Transverse colon (tissue), 4 donors: ENCODE data around the gene DPH6. TPM values are rescaled to one million over a fixed set of nuclear protein-coding genes. Genes with fewer than 3 reads are reported as not detected.

ENCODE experiments used
- DNase-seq: peaks from one replicate; pipeline ENCODE4 v3.0.0-alpha.2; 2019
- H3K27ac ChIP-seq, 4 donors: fragments of 200-600 bp; sonication (generic); 2 replicates each; pipeline ENCODE4 v1.5.1; 2016 to 2018; ENCODE audit warnings: inconsistent platforms in 4 of 4
- H3K27me3 ChIP-seq: fragments of 200-600 bp; sonication (generic); 2 replicates; pipeline ENCODE4 v1.5.1; 2017; ENCODE audit warnings: inconsistent platforms
- H3K36me3 ChIP-seq, 4 donors: fragments of 200-600 bp; sonication (generic); 2 replicates each; pipeline ENCODE4 v1.5.1; 2017 to 2019; ENCODE audit warnings: inconsistent platforms in 4 of 4
- H3K4me1 ChIP-seq, 4 donors: fragments of 200-600 bp; sonication (generic); 2 replicates each; pipeline ENCODE4 v1.5.1; 2017 to 2020; ENCODE audit warnings: inconsistent platforms in 4 of 4
- H3K4me3 ChIP-seq, 4 donors: fragments of 200-600 bp; sonication (generic); 1 replicate in 1 of 4; 2 replicates in 3 of 4; pipeline versions ENCODE4 v1.5.1 to v1.6.1; 2017 to 2019; ENCODE audit warnings: inconsistent platforms in 4 of 4
- H3K9me3 ChIP-seq, 2 donors: fragments of 200-600 bp; sonication (generic); 2 replicates each; pipeline ENCODE4 v1.5.1; 2017 to 2019; ENCODE audit warnings: inconsistent platforms in 2 of 2
- CTCF ChIP-seq, 5 experiments: fragments of 200-600 bp in 3 of 5; fragments of 450-650 bp in 2 of 5; sonication (generic) in 3 of 5; IDR thresholded peaks; 1 replicate in 2 of 5; 2 replicates in 3 of 5; pipeline ENCODE4 v1.5.1; 2016 to 2017; ENCODE audit warnings: antibody characterized with exemption in 5 of 5, inconsistent platforms in 3 of 5, mild to moderate bottlenecking in 2 of 5, moderate library complexity in 1 of 5
- EP300 ChIP-seq: sonication (generic); formaldehyde crosslinking; IDR thresholded peaks from one replicate; pipeline ENCODE4 v1.6.1; 2017; ENCODE audit warnings: antibody characterized with exemption, low read depth
- POLR2A ChIP-seq: fragments of 450-650 bp; IDR thresholded peaks from one replicate; pipeline ENCODE4 v1.6.1; 2016; ENCODE audit warnings: antibody characterized with exemption, mild to moderate bottlenecking, moderate library complexity
- POLR2AphosphoS5 ChIP-seq, 3 donors: sonication (generic); formaldehyde crosslinking; IDR thresholded peaks; one replicate each; pipeline ENCODE4 v1.6.1; 2016; ENCODE audit warnings: antibody characterized with exemption in 3 of 3
- WGBS, 2 donors: methylation state at CpG; one replicate each; pipeline ENCODE4 v1.1.5; 2018; ENCODE audit warnings: low coverage in 1 of 2; 5-methylcytosine and 5-hydroxymethylcytosine counted together
- in situ Hi-C, 4 donors: fragments of 200-750 bp; cut with MboI; loops; one replicate each; pipeline versions ENCODE4 v1.15.0 to v1.15.1; 2017; ENCODE audit warnings: low sequenced_read_pairs in 3 of 4, low pct_ligation_motif_present in 1 of 4, low pct_unique_long_range_greater_than_20kb in 1 of 4
- intact Hi-C: fragments of 100-400 bp; cut with DNase I; formaldehyde crosslinking; loops from one replicate; pipeline ENCODE4 v1.15.1; 2023; ENCODE audit warnings: low total_unique reads
- total RNA-seq, 4 donors: library from RNA; depleted of rRNA; stranded (reverse); fragments of >200 nt; gene quantifications; one replicate each; pipeline ENCODE4 v1.1.0, GENCODE V29; 2016

Gene DPH6
- total RNA-seq, 4 donors from 2014 or later = 20.6 to 76.7 (median 39.9) TPM

- no peaks in the 10 kb centered on the region for H3K36me3 ChIP-seq
- H3K27ac ChIP-seq = no peak overlapping the region
- H3K27me3 ChIP-seq = no peaks in the 10 kb centered on the region
- 31 to 42% methylated on average over 1 of the region's 1 CpG for WGBS, 2 donors
- H3K9me3 ChIP-seq = no peaks in the 10 kb centered on the region
- intact Hi-C loops = no loop called here
- DNase-seq = no peak
- H3K4me3 ChIP-seq = no peak overlapping the region
- TF ChIP-seq EP300 = no peak
- TF ChIP-seq CTCF (IDR thresholded peaks at IDR 0.05) = no peak
- TF ChIP-seq POLR2AphosphoS5 (IDR thresholded peaks at IDR 0.05) = no peak
- no peak for TF ChIP-seq POLR2A
- in situ Hi-C loops = no loop called here
- peaks cover 0 to 4% (median 0%) of the 10 kb centered on the region in 4 donors for H3K4me1 ChIP-seq
Observed at GRCh38 chr15:35562641-35563040, 16.7 kb upstream of the DPH6 start.

- WGBS, 2 donors = 100% methylated on average over 1 of the region's 1 CpG
Observed at GRCh38 chr15:35561308-35561707, 15.3 kb upstream of the DPH6 start.

GRCh38 chr15:35560870-35561269 lies 14.9 kb upstream of the DPH6 start:
- intact Hi-C loops = no loop called here
- H3K4me3 ChIP-seq = no peak overlapping the region
- 70 to 88% methylated on average over 2 of the region's 2 CpGs for WGBS, 2 donors
- in situ Hi-C loops = no loop called here
- H3K4me1 ChIP-seq = peaks cover 0 to 4% (median 0%) of the 10 kb centered on the region in 4 donors
- H3K27ac ChIP-seq = no peak overlapping the region
- H3K27me3 ChIP-seq = no peaks in the 10 kb centered on the region
- no peak for DNase-seq
- H3K9me3 ChIP-seq = no peaks in the 10 kb centered on the region
- TF ChIP-seq POLR2A = no peak
- no peak for TF ChIP-seq EP300
- no peak for TF ChIP-seq POLR2AphosphoS5 (IDR thresholded peaks at IDR 0.05)
- no peak for TF ChIP-seq CTCF (IDR thresholded peaks at IDR 0.05)
- no peaks in the 10 kb centered on the region for H3K36me3 ChIP-seq

More at GRCh38 chr15:35561308-35561707, 15.3 kb upstream of the DPH6 start:
- Histone ChIP-seq H3K9me3 (no peaks in the 10 kb centered on the region), H3K27ac (no peak overlapping the region), H3K4me3 (no peak overlapping the region), H3K4me1 (peaks cover 0 to 4% (median 0%) of the 10 kb centered on the region in 4 donors), H3K36me3 (no peaks in the 10 kb centered on the region), H3K27me3 (no peaks in the 10 kb centered on the region)
- intact Hi-C loops (no loop called here), in situ Hi-C loops (no loop called here)
- TF ChIP-seq POLR2AphosphoS5 (IDR thresholded peaks at IDR 0.05) = no peak
- no peak for TF ChIP-seq POLR2A
- TF ChIP-seq CTCF (IDR thresholded peaks at IDR 0.05) = no peak
- no peak for TF ChIP-seq EP300
- no peak for DNase-seq

- H3K36me3 ChIP-seq = no peaks in the 10 kb centered on the region
- H3K27me3 ChIP-seq = no peaks in the 10 kb centered on the region
- DNase-seq = no peak
- no peak overlapping the region for H3K4me3 ChIP-seq
- intact Hi-C loops (no loop called here), in situ Hi-C loops (no loop called here)
- H3K4me1 ChIP-seq = peaks cover 0 to 4% (median 0%) of the 10 kb centered on the region in 4 donors
- H3K9me3 ChIP-seq = no peaks in the 10 kb centered on the region
- H3K27ac ChIP-seq = no peak overlapping the region
- WGBS, 2 donors = 86 to 94% methylated on average over 1 of the region's 1 CpG
- TF ChIP-seq POLR2AphosphoS5 (IDR thresholded peaks at IDR 0.05) = no peak
- TF ChIP-seq POLR2A = no peak
- no peak for TF ChIP-seq EP300
- TF ChIP-seq CTCF (IDR thresholded peaks at IDR 0.05) = no peak
Observed at GRCh38 chr15:35560258-35560657, 14.3 kb upstream of the DPH6 start.
